H9 (cell line): ENCODE measurements around the gene KIR3DL2. TPM values are rescaled to one million over a fixed set of nuclear protein-coding genes. Genes with fewer than 3 reads are reported as not detected.

Source experiments
- total RNA-seq: library from RNA; stranded (reverse); gene quantifications from 2 replicates; pipeline ENCODE4 v1.2.1, GENCODE V29; 2021

Gene KIR3DL2
- total RNA-seq, 1 experiment from 2014 or later, result not detected

Other genes starting within 250 kb of the KIR3DL2 start
- gene LILRB1, start 220.0 kb upstream of the KIR3DL2 start, total RNA-seq, result not detected in 2 replicates
- not detected in 2 replicates for gene LILRB4, start 187.5 kb upstream of the KIR3DL2 start, total RNA-seq
- gene KIR3DL3, start 126.0 kb upstream of the KIR3DL2 start, total RNA-seq, result not detected in 2 replicates
- not detected in 2 replicates for gene KIR2DL3, start 111.9 kb upstream of the KIR3DL2 start, total RNA-seq
- not detected in 2 replicates for gene KIR2DL1, start 80.7 kb upstream of the KIR3DL2 start, total RNA-seq
- not detected in 2 replicates for gene KIR2DL4, start 46.8 kb upstream of the KIR3DL2 start, total RNA-seq
- gene KIR3DL1, start 34.0 kb upstream of the KIR3DL2 start, total RNA-seq, result not detected in 2 replicates
- not detected in 2 replicates for gene KIR2DS4, start 17.8 kb upstream of the KIR3DL2 start, total RNA-seq
- gene FCAR, start 23.8 kb downstream of the KIR3DL2 start, total RNA-seq, result not detected in 2 replicates
- gene NCR1, start 55.7 kb downstream of the KIR3DL2 start, total RNA-seq, result 1.4 and 2.0 TPM in 2 replicates
- gene NLRP7, start 97.1 kb downstream of the KIR3DL2 start, total RNA-seq, result 1.1 TPM in 2 replicates
- 131 and 132 TPM in 2 replicates for gene NLRP2, start 115.9 kb downstream of the KIR3DL2 start, total RNA-seq
- 0.15 and 0.53 TPM in 2 replicates for gene GP6, start 187.8 kb downstream of the KIR3DL2 start, total RNA-seq
- 21.1 and 21.5 TPM in 2 replicates for gene RDH13, start 212.7 kb downstream of the KIR3DL2 start, total RNA-seq
- gene EPS8L1, start 225.4 kb downstream of the KIR3DL2 start, total RNA-seq, result 21.2 and 24.0 TPM in 2 replicates